HUES6 (cell line): ENCODE data around the gene FAM151A.

Experiments
- H3K27ac ChIP-seq: 2 replicates; pipeline ENCODE4 v1.7.0; 2013; ENCODE audit warnings: low read depth, mild to moderate bottlenecking, low read length, inconsistent platforms
- H3K27me3 ChIP-seq: 2 replicates; pipeline ENCODE4 v1.6.1; 2013; ENCODE audit warnings: low read length; ENCODE audit not compliant: control insufficient read depth, insufficient read depth
- H3K36me3 ChIP-seq: 2 replicates; pipeline ENCODE4 v1.6.1; 2013; ENCODE audit warnings: low read length; ENCODE audit not compliant: control insufficient read depth, insufficient read depth
- H3K4me1 ChIP-seq: 2 replicates; pipeline ENCODE4 v1.6.1; 2013; ENCODE audit warnings: low read length; ENCODE audit not compliant: control insufficient read depth, insufficient read depth
- H3K4me3 ChIP-seq: 2 replicates; pipeline ENCODE4 v1.5.1; 2013; ENCODE audit warnings: low read depth, low read length
- H3K9ac ChIP-seq: one replicate; pipeline ENCODE4 v1.6.1; 2013; ENCODE audit warnings: mild to moderate bottlenecking, low read length
- H3K9me3 ChIP-seq: 2 replicates; pipeline ENCODE4 v1.6.1; 2013; ENCODE audit warnings: low read depth, low read length; ENCODE audit not compliant: control insufficient read depth, insufficient read depth

Gene FAM151A

DNA sequence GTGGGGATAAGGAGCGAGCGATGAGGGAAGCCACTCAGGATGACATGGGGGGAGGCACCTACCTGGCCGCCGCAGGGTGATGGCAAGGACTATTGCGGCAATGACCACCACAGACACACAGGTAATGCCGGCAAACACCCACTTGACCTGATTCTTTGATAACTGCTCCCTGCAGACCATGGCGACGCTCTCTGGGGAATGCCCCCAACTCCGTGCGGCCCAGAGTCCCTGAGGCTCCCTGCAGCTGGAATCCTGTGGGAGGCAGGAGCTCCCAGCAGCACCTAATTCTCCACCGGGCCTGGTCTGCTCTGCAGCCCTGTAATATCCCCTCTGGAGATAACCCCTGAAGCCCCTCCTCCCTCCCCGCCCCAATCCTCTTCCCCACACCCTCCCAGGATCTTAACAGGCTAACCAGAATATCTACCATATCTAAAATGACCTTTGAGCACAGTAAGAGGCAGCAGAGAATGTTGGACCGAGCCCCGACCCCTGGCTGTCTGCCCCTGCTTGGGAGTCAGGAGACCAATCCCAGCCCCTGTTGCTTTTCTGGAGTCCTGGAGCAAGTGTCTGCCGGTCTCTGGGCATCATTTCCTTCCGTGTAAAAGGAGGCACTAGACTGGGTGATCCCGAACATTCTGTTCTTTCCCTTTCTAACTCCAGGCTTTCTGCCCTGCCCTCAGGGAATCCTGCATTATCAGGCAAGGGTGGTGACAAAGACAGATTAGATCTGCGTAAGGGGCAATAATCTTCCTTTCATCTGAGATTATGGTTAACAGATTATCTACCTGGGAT lies at the start of gene FAM151A:
FAM151A (minus strand) TSS at position 310 of the 792 bp plus-strand sequence; CDS start at position 180, 130 bp downstream.
- no peaks in the 10 kb centered on the region for H3K27me3 ChIP-seq
- no peaks in the 10 kb centered on the region for H3K9me3 ChIP-seq
- no peak within 1 kb of the TSS for H3K27ac ChIP-seq

DNA sequence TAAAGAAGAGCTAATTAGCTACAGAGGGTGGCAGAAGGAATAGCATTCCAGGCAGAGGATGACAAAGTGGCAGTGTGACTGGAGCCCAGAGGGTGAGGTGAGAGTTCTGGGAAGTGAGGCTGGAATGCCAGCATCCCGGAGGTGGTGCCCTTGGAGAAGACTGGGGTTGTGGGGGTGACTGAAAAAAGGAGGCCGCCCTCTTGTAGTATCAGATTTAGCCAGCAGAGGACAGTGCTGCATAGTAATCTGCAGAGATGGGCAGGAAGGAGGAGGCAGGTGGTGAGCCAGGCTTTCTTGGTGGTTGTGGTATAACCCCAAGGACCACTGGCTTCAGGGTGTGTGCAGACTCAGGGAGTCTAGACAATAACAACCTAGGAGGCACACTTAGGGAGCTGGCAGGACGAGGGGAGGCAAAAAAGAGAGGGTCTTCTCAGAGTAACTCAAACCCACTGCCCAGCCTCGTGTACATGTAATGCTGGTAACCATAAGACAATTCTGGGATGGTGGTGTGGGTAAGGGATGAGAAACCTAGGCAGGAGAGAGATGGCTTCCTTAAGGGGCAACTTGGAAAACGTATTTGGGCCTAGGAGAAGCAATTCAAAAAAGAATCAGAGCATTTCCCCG lies 48.8 kb upstream of the FAM151A start:
- Histone ChIP-seq H3K4me3 (no peak overlapping the region), H3K36me3 (no peaks in the 10 kb centered on the region), H3K27me3 (no peaks in the 10 kb centered on the region), H3K9me3 (no peaks in the 10 kb centered on the region), H3K9ac (no peak overlapping the region), H3K27ac (no peak overlapping the region), H3K4me1 (no peaks in the 10 kb centered on the region)

More for the DNA sequence above, at the start of gene FAM151A:
- Histone ChIP-seq H3K4me1 (peaks cover 5% of the 10 kb centered on the region; the same call in 1 of the 2 replicates), H3K4me3 (no peak within 1 kb of the TSS), H3K36me3 (no peaks in the 10 kb centered on the region), H3K9ac (no peak within 1 kb of the TSS)

DNA sequence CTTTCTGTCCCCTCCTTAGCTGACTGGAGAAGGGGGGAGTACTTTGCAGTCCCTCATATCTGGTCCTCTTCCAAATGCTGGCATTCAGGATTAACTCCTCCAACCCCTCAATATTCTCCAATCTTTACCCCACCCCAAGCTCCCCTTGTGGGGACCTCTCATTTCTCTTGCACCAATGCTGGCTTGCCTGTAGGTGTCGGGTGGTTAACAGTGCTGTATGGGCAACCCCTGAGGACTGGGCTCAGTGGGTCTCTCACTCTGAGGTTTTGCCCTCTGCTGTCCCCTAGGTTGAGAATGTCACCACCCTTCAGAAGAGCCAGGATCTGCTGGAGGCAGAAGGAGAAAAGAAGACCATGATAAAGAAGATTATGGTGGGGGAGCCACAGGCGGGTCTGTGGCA lies 45.2 kb upstream of the FAM151A start:
- H3K9me3 ChIP-seq: no peaks in the 10 kb centered on the region
- no peaks in the 10 kb centered on the region for H3K4me1 ChIP-seq
- no peaks in the 10 kb centered on the region for H3K27me3 ChIP-seq

DNA sequence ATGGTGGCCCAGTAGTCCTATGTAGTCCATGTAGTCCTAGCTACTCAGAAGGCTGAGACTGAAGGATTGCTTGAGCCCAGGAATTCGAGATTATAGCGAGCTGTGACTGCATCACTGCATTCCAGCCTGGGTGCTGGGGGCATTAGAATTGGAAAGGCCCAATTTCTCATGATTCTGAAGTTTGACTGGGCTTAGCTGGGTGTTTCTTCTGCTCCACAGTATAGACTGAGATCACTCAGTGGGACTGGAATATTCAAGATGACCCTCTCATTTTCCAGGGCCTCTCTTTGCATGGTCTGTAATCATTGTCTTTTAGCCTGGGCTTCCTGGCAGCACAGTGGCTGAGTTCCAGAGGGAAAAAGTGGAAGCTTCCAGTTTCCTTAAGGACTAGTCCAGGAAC lies 44.5 kb upstream of the FAM151A start:
- H3K27ac ChIP-seq: no peak overlapping the region
- H3K4me1 ChIP-seq: no peaks in the 10 kb centered on the region
- no peak overlapping the region for H3K9ac ChIP-seq
- H3K9me3 ChIP-seq: no peaks in the 10 kb centered on the region
- H3K4me3 ChIP-seq: no peak overlapping the region
- no peaks in the 10 kb centered on the region for H3K27me3 ChIP-seq
- H3K36me3 ChIP-seq: no peaks in the 10 kb centered on the region

More for the DNA sequence above, 45.2 kb upstream of the FAM151A start:
- Histone ChIP-seq H3K36me3 (no peaks in the 10 kb centered on the region), H3K27ac (no peak overlapping the region), H3K9ac (no peak overlapping the region), H3K4me3 (no peak overlapping the region)

DNA sequence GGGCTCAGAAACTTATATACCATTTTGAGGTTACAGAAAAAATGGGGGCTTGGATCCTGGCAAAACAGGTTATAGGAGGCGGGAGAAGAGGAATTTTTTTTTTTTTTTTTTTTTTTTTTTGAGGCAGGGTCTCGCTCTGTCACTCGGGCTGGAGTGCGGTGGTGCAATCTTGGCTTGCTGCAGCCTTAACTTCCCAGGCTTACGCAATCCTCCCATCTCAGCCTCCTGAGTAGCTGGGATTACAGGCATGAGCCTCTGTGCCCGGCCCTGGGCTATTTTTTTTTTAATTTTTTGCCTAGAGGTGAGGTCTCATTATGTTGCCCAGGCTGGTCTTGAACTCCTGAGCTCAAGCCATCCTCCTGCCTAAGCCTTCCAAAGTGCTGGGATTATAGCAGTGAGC lies 43.0 kb upstream of the FAM151A start:
- H3K9ac ChIP-seq: no peak overlapping the region
- H3K27ac ChIP-seq: no peak overlapping the region
- H3K27me3 ChIP-seq: no peaks in the 10 kb centered on the region
- no peak overlapping the region for H3K4me3 ChIP-seq
- H3K36me3 ChIP-seq: no peaks in the 10 kb centered on the region
- no peaks in the 10 kb centered on the region for H3K9me3 ChIP-seq
- H3K4me1 ChIP-seq: no peaks in the 10 kb centered on the region

DNA sequence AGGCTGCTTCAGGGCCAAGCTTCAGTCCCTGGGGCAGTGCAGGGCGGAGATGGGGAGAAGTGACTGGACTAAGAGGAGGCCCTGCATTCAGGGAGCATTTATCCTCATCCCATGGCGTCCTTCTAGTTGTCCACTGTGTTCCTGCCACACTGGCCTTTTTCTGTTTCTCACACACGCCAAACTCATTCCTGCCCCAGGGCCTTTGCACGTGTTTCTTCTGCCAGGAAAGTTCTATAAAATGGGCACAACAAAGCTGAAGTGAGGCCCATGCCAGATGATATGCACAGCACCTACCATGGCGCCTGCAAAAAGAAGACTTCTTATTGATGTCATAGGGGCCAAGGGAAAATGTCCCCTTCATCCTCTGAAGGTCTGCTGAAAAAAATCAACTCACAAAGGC lies 42.5 kb upstream of the FAM151A start:
- H3K4me1 ChIP-seq: no peaks in the 10 kb centered on the region
- H3K27ac ChIP-seq: no peak overlapping the region
- H3K9me3 ChIP-seq: no peaks in the 10 kb centered on the region
- no peak overlapping the region for H3K4me3 ChIP-seq
- no peaks in the 10 kb centered on the region for H3K27me3 ChIP-seq
- no peak overlapping the region for H3K9ac ChIP-seq
- no peaks in the 10 kb centered on the region for H3K36me3 ChIP-seq

DNA sequence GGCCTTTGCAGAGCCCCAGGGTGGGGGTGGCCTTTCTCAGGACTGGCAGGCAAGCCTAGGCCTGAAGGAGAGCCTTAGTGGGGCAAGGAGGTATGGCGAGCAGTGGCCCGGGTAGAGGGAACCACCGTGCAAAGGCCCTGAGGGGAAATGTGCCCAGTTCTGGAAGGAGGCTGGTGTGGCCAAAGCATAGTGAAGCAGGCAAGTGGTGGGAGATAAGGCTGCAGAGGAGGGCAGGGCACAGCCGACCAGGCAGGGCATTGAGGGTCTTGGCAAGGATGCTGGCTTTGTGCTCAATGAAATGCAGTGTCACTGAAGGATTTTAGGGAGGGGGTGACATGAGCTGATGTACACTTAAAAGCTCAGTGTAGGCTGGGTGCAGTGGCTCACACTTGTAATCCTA lies 41.0 kb upstream of the FAM151A start:
- Histone ChIP-seq H3K9ac (no peak overlapping the region), H3K9me3 (no peaks in the 10 kb centered on the region), H3K27me3 (no peaks in the 10 kb centered on the region), H3K4me3 (no peak overlapping the region), H3K36me3 (no peaks in the 10 kb centered on the region), H3K27ac (no peak overlapping the region), H3K4me1 (no peaks in the 10 kb centered on the region)

DNA sequence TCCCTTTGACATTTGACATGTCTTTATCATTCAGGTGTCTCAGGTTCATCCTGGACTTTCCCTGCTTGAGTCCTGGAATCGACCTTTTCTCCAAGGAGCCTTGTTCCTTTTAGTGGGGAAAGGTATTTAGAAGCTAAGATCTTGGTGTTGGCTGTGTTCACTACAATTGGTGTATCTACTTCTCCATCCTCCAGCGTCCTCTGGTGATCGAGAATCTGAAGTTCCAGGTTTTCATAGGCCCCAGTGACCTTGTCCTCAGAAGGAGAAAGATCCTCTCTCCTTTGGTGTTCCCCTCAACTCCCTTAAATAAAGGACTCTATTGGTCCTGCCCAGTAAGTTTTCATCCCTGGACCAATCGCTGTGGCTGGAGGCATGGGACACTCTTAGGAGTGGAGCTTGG lies 40.4 kb upstream of the FAM151A start:
- Histone ChIP-seq H3K9me3 (no peaks in the 10 kb centered on the region), H3K27ac (no peak overlapping the region), H3K4me1 (no peaks in the 10 kb centered on the region), H3K4me3 (no peak overlapping the region), H3K36me3 (no peaks in the 10 kb centered on the region), H3K9ac (no peak overlapping the region), H3K27me3 (no peaks in the 10 kb centered on the region)

DNA sequence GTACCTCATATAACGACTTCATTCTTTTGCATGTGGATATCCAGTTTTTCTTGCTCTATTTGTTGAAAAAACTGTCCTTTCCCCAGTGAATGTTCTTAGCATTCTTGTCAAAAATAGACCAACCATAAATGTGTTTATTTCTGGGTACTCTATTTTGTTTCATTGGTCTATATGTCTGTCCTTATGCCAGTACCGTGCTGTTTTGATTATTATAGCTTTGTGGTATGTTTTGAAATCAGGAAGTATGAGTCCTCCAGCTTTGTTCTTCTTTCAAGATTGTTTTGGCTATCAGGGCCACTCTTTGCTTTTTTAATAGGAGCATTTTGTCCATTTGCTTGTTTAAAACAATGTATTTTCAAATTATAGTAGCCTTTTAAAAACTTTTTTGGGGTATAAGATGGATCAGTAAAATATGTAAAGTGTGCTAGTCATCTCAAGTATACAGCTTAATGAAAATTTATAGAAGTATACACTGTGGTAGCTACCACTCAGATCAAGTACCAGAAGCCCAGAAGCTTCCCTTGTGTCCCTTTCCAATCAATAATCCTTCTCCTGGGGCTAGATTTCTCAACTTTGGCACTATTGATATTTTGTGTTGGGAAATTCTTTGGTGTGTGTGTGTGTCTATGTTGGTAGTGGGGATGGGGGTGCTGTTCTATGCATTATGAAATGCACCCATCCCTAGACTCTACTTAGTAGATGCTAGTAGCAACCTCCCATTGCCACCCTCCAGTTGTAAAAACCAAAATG lies 35.0 kb upstream of the FAM151A start:
- Histone ChIP-seq H3K9ac (no peak overlapping the region), H3K27ac (no peak overlapping the region), H3K4me3 (no peak overlapping the region), H3K4me1 (no peaks in the 10 kb centered on the region), H3K27me3 (no peaks in the 10 kb centered on the region), H3K9me3 (peaks cover 8% of the 10 kb centered on the region; the same call in 1 of the 2 replicates), H3K36me3 (no peaks in the 10 kb centered on the region)

DNA sequence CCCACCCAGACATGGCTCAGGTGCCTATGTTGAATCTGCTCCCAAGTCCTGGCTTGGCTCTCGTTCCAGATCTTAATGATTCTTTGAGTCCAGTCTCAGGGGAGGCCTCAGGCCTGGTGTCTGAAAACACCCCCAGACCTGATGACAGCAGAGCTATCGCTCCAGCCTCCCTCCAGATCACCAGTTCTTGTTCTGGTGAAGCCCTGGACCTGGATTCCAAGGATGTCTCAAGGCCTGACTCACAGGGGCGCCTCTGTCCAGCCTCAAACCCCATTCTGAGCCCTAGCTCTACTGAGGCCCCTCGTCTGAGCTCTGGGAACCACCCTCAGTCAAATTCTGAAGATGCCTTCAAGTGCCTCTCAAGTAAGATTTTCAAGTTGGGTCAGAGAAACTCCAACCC lies 29.7 kb upstream of the FAM151A start:
- no peaks in the 10 kb centered on the region for H3K36me3 ChIP-seq
- no peaks in the 10 kb centered on the region for H3K4me1 ChIP-seq
- H3K9ac ChIP-seq: no peak overlapping the region
- no peak overlapping the region for H3K4me3 ChIP-seq
- H3K9me3 ChIP-seq: 0 out of 2 replicates have a peak, but pooled peaks cover 1% of the 10 kb centered on the region
- H3K27ac ChIP-seq: no peak overlapping the region
- H3K27me3 ChIP-seq: no peaks in the 10 kb centered on the region; the same call in 1 of the 2 replicates

DNA sequence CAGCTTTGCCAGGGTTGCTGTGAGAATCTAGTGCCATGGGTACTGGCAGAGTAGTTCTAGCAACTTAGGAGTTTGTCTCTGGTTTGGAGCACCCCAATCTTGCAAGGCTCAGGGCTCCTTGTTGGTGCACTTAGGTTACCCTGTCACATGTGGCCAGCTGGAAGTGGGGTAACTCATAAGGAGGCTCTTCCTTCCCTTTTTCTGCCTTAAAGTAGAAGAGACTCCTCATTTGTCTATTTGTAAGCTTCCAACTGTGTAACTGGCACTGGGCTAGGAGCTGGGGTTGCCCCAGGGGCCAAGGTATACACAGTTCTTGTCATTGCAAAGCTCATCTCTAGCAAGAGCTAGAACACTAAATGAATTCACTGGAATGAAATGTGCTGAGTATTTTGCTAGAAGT lies 28.8 kb upstream of the FAM151A start:
- H3K27me3 ChIP-seq: no peaks in the 10 kb centered on the region; the same call in 1 of the 2 replicates
- no peaks in the 10 kb centered on the region for H3K4me1 ChIP-seq
- no peak overlapping the region for H3K9ac ChIP-seq
- H3K36me3 ChIP-seq: no peaks in the 10 kb centered on the region
- no peaks in the 10 kb centered on the region for H3K9me3 ChIP-seq
- H3K27ac ChIP-seq: no peak overlapping the region
- no peak overlapping the region for H3K4me3 ChIP-seq
